ENCODE measurements around the gene BARX1. TPM values are rescaled to one million over a fixed set of nuclear protein-coding genes. Genes with fewer than 3 reads are reported as not detected.

BARX1 gene
- total and polyA plus RNA-seq, 2 donors, result 0.14 to 0.55 TPM

DNA sequence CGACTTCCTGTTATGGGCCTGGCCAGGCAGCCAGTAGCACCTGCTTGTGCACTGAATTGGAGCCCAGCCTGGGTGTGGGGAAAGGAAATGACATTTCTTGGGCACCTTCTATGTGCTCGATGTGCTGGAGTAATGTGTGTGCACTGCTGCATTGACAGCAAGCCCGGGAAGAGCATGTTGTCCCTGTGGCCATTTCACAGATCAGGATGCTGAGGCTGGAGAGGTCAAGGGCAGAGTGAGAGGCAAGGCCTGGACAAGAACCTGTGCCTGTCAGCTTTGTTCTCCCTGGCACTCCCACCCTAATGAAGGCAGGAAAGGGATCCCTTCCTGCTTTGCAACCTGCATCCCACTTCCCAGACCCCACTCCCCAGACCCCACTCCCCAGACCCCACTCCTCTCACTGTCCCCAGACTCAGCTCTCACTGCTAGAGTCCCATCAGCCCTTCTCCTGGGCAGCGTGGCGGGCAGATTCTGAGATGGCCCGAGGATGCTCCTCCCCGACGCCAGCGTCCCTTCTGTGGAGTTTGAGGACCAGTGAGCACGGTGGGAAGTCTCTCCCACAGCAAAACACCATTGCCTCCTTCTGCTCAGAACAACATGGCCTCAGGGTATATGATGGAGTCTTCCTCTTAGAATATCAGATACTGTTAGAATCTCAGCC, 49.6 kb downstream of the BARX1 start:
- Histone ChIP-seq H3K27ac (ENCODE audit: low read depth in 1 of 2, low read length in 1 of 2) (no peak overlapping the region), H3K4me3 (ENCODE audit: low read length in 2 of 2) (no peak overlapping the region), H3K27me3 (ENCODE audit: control insufficient read depth in 2 of 2, insufficient read depth in 1 of 2, low read length in 1 of 2) (peaks cover 3 to 27% of the 10 kb centered on the region in 2 donors), H3K9me3 (ENCODE audit: control insufficient read depth in 2 of 2, insufficient read depth in 1 of 2, low read length in 1 of 2) (no peaks in the 10 kb centered on the region), H3K36me3 (ENCODE audit: control insufficient read depth in 2 of 2, insufficient read depth in 2 of 2, low read length in 1 of 2) (no peaks in the 10 kb centered on the region), H3K4me1 (ENCODE audit: control insufficient read depth in 2 of 2, insufficient read depth in 2 of 2, low read length in 2 of 2) (no peaks in the 10 kb centered on the region)
- DNase-seq (ENCODE audit: low read depth in 6 of 9, low spot score in 9 of 9), result no peak
- 95% methylated on average over 10 of the region's 10 CpGs for WGBS

DNA sequence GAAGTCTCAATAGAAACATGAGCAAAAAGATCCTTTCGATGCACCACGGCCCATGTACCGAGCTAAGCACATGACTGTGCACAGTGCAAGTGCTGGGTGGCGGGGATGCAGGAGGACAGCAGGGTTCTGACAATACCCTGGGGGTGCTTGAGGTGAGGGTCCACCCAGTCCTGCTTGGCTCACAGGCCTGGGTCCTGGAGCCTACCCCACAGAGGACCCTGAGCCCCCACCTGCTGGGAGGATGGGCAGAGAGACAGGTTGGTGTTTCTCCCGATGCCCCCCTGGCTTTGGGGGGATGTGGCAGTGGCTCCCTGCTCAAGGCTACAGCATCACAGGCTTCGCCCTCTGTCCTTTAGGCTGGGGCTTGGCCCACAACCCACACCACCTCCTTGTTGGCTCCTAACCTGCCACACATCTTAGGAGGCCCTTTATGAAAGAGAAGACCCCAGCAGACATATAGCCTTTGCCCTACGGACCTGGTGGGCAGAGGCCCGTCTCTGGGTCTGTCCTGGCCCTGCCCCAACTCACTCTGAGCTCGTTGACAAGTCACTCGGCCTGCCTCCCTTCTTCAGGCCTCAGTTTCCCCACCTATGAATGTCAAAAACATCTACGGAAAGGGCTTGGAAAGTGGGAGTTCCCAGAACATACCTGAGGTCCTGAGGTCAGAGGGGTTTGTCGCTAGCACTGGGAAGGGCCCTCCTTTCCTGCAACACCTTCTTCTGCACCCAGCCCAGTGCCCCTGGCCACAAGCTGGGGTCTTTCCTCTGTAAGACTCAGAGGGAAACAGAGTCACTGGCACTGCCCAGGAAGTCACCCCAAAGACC, 50.3 kb downstream of the BARX1 start:
- DNase-seq (ENCODE audit: low read depth in 6 of 9, low spot score in 9 of 9), result no peak
- no peak overlapping the region for H3K4me3 ChIP-seq (ENCODE audit: low read length in 2 of 2)
- 91% methylated on average over 12 of the region's 12 CpGs for WGBS
- H3K4me1 ChIP-seq (ENCODE audit: control insufficient read depth in 2 of 2, insufficient read depth in 2 of 2, low read length in 2 of 2), result no peaks in the 10 kb centered on the region
- no peak overlapping the region for H3K27ac ChIP-seq (ENCODE audit: low read depth in 1 of 2, low read length in 1 of 2)
- H3K9me3 ChIP-seq (ENCODE audit: control insufficient read depth in 2 of 2, insufficient read depth in 1 of 2, low read length in 1 of 2), result no peaks in the 10 kb centered on the region
- H3K27me3 ChIP-seq (ENCODE audit: control insufficient read depth in 2 of 2, insufficient read depth in 1 of 2, low read length in 1 of 2), result peaks cover 3 to 23% of the 10 kb centered on the region in 2 donors
- no peaks in the 10 kb centered on the region for H3K36me3 ChIP-seq (ENCODE audit: control insufficient read depth in 2 of 2, insufficient read depth in 2 of 2, low read length in 1 of 2)

DNA sequence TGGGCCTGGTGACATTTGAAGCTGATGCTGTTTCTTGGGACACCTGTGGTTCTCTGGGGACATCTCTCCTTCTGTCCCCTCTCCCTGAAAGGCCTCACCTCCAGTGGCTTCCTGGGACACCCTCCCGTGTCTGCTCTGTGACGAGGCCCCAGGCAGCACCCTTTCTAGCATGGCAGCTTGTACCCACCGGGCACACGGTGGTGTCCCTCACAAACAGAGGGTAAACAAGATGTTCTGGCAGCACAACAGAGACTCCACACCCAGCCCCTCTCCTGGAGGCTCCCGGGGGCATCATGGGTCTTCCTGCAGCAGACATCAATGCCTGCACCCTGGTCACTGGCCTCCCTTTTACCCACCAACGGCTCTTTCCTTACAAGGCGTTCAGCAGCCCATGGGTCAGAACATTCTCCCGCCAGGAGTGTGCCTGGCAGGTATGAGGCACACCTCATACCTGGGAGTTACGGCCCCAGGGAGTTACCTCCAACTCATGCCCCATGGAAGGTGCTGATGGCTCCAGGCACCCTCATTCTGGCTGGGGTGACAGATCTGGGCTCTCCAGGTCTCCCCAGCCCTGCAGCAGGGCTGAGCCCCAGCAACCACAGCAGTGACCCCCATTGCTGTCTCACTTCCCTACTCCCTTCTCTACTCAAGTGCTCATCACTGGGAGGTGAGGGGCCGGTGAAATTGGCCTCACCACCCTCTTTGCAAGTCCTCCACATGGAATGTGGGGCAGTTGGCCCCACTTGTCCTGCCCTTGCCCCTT, 51.1 kb downstream of the BARX1 start:
- DNase-seq (ENCODE audit: low read depth in 6 of 9, low spot score in 9 of 9), result no peak
- WGBS, result 91% methylated on average over 10 of the region's 10 CpGs
- no peaks in the 10 kb centered on the region for H3K9me3 ChIP-seq (ENCODE audit: control insufficient read depth in 2 of 2, insufficient read depth in 1 of 2, low read length in 1 of 2)
- peaks cover 3 to 17% of the 10 kb centered on the region in 2 donors for H3K27me3 ChIP-seq (ENCODE audit: control insufficient read depth in 2 of 2, insufficient read depth in 1 of 2, low read length in 1 of 2)
- H3K4me3 ChIP-seq (ENCODE audit: low read length in 2 of 2), result no peak overlapping the region
- no peak overlapping the region for H3K27ac ChIP-seq (ENCODE audit: low read depth in 1 of 2, low read length in 1 of 2)
- no peaks in the 10 kb centered on the region for H3K4me1 ChIP-seq (ENCODE audit: control insufficient read depth in 2 of 2, insufficient read depth in 2 of 2, low read length in 2 of 2)
- H3K36me3 ChIP-seq (ENCODE audit: control insufficient read depth in 2 of 2, insufficient read depth in 2 of 2, low read length in 1 of 2), result no peaks in the 10 kb centered on the region

DNA sequence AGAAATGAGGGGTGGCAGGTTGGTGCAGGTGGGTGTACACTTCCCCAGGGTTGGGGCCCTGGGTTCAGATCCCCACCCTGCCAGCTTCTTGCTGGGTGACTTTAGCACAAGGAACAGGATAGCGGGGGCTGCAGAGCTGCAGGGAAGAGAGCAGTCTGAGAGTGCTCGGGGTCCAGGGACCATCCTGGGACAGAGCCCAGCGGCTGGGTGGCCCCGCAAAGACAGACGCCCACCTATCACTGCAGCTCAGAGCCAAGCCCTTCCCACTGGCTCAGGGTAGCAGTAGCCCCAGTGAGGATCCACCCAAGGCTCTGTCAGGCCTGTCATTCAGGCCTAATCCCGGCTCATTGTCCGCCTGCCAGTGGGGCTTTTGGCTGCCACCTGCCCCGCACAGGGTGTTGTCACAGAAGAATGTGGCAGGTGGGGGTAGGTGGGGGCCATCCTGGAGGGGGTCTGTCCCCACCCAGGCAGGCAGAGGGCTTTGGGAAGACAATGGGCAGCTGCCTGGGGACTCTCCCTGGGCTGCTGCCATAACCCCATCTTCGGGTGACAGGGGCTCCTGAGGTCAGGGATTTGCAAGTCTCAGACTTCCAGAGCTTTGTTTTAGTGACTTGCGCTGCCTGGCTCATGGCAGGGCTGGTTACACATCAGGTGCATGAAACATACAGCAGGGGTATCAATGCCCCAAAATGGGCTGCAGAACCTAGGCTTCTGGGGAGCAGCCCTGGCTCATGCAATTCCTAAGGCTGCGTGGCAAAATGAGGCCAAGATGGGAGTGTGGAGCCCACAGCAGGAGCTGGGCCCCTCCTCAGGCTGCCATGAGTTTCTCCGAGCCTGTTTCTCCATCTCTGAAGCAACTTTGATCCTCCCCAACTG, 52.1 kb downstream of the BARX1 start:
- Histone ChIP-seq H3K27me3 (ENCODE audit: control insufficient read depth in 2 of 2, insufficient read depth in 1 of 2, low read length in 1 of 2) (peaks cover 0 to 7% of the 10 kb centered on the region in 2 donors), H3K4me1 (ENCODE audit: control insufficient read depth in 2 of 2, insufficient read depth in 2 of 2, low read length in 2 of 2) (no peaks in the 10 kb centered on the region), H3K9me3 (ENCODE audit: control insufficient read depth in 2 of 2, insufficient read depth in 1 of 2, low read length in 1 of 2) (no peaks in the 10 kb centered on the region), H3K36me3 (ENCODE audit: control insufficient read depth in 2 of 2, insufficient read depth in 2 of 2, low read length in 1 of 2) (no peaks in the 10 kb centered on the region), H3K27ac (ENCODE audit: low read depth in 1 of 2, low read length in 1 of 2) (no peak overlapping the region), H3K4me3 (ENCODE audit: low read length in 2 of 2) (no peak overlapping the region)
- DNase-seq (ENCODE audit: low read depth in 6 of 9, low spot score in 9 of 9), result no peak
- 86% methylated on average over 12 of the region's 12 CpGs for WGBS

DNA sequence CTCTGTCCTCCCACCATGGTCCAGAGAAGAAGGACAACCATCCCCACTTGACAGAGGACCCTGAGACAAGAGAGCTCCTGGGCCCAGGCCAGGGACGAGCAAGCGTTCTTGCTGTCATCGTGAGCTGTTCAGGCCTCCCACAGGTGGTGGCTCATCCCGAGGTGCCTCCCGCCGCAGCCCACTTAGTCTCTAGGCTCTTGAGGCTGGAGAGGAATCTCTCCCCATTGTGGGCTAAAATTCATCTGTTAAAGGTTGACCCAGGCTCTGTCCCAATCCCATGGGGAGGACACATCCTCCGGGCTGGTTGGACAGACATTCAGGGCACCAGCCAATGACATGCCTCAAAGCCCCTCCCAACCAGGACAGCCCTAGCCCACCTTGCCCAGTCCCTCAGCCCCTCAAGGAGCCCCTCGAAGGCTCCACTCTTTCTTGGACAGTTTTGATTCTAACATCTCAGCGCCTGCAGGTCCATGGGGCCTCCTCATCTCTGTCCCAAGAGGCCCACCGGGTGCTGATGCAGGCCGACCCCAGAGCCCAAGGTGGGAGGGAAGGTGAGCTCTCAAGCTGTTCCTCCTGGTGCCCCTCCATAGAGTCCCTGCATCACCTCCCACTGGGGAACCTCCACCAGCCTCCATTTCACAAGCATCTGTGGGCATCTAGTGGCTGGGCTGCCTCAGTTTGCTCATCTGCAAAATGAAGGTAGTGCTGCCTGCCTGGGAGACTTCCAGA, 52.9 kb downstream of the BARX1 start:
- no peak for DNase-seq (ENCODE audit: low read depth in 6 of 9, low spot score in 9 of 9)
- H3K4me1 ChIP-seq (ENCODE audit: control insufficient read depth in 2 of 2, insufficient read depth in 2 of 2, low read length in 2 of 2), result no peaks in the 10 kb centered on the region
- 96% methylated on average over 11 of the region's 11 CpGs for WGBS

More for the DNA sequence above, 52.9 kb downstream of the BARX1 start:
- Histone ChIP-seq H3K36me3 (ENCODE audit: control insufficient read depth in 2 of 2, insufficient read depth in 2 of 2, low read length in 1 of 2) (no peaks in the 10 kb centered on the region), H3K4me3 (ENCODE audit: low read length in 2 of 2) (no peak overlapping the region), H3K27ac (ENCODE audit: low read depth in 1 of 2, low read length in 1 of 2) (no peak overlapping the region), H3K27me3 (ENCODE audit: control insufficient read depth in 2 of 2, insufficient read depth in 1 of 2, low read length in 1 of 2) (peaks cover 0 to 3% of the 10 kb centered on the region in 2 donors), H3K9me3 (ENCODE audit: control insufficient read depth in 2 of 2, insufficient read depth in 1 of 2, low read length in 1 of 2) (no peaks in the 10 kb centered on the region)

Other genes with a start within 250 kb of the BARX1 start
- 4.0 TPM for gene PTPDC1, start 129.1 kb upstream of the BARX1 start, total RNA-seq
- 3.9 TPM for gene PTPDC1, start 129.1 kb upstream of the BARX1 start, polyA plus RNA-seq

Data from thymus (tissue), 11 donors.